ENCODE results near the gene OR8D4.
A peak's percentile ranks its signal among the peaks of the same experiment; 100 is the strongest.

The OR8D4 gene

GRCh38 chr11:123904932-123905331 is 3.0 kb downstream of the OR8D4 start:
- DNase-seq (ENCODE audit: low spot score), result no peak
- no CpG with 5 or more reads among the region's 3 CpGs for WGBS, 2 donors (ENCODE audit: extremely low coverage in 2 of 2, insufficient read length in 2 of 2, insufficient replicate concordance in 1 of 2)
- peaks cover 0 to 9% of the 10 kb centered on the region in 2 donors for H3K4me1 ChIP-seq (ENCODE audit: control insufficient read depth in 2 of 2, insufficient read depth in 1 of 2, low read depth in 1 of 2, low read length in 2 of 2)
- no peak overlapping the region for H2BK120ac ChIP-seq (ENCODE audit: low read depth, low read length)
- H3K27me3 ChIP-seq (ENCODE audit: control insufficient read depth in 3 of 3, insufficient read depth in 3 of 3, low read depth in 1 of 3, low read length in 3 of 3), result no peaks in the 10 kb centered on the region
- H3K36me3 ChIP-seq (replicated peaks in 1 of 2; ENCODE audit: control insufficient read depth in 2 of 2, insufficient read depth in 2 of 2, low read length in 2 of 2), result no peaks in the 10 kb centered on the region
- no peak overlapping the region for H3K14ac ChIP-seq (ENCODE audit: low read length)
- no peak overlapping the region for H3K4me2 ChIP-seq (ENCODE audit: insufficient read depth, low read length, poor library complexity, severe bottlenecking)
- H2BK5ac ChIP-seq (ENCODE audit: low read length), result no peak overlapping the region
- H2BK12ac ChIP-seq (ENCODE audit: low read length), result no peak overlapping the region
- no peak overlapping the region for H4K91ac ChIP-seq (ENCODE audit: low read depth, low read length, poor library complexity)
- no peaks in the 10 kb centered on the region for H3K9me3 ChIP-seq (replicated peaks in 1 of 2; ENCODE audit: control insufficient read depth in 2 of 2, insufficient read depth in 1 of 2, low read depth in 1 of 2, low read length in 2 of 2)
- no peak overlapping the region for H2BK15ac ChIP-seq (ENCODE audit: low read length)
- no peak overlapping the region for H3K4me3 ChIP-seq (ENCODE audit: low read length in 2 of 2)
- H3K18ac ChIP-seq (ENCODE audit: low read length), result no peak overlapping the region
- H4K8ac ChIP-seq (ENCODE audit: low read depth, low read length), result no peak overlapping the region
- H3K23ac ChIP-seq (ENCODE audit: low read depth, low read length, poor library complexity), result no peak overlapping the region
- no peak overlapping the region for H3K9ac ChIP-seq (ENCODE audit: low read depth, low read length, poor library complexity)
- H2AK5ac ChIP-seq (ENCODE audit: low read depth, low read length), result no peak overlapping the region
- H3K27ac ChIP-seq (replicated peaks; ENCODE audit: low read length), result no peak overlapping the region
- no peak overlapping the region for H3K4ac ChIP-seq (ENCODE audit: low read length)
- H3K79me1 ChIP-seq (ENCODE audit: low read depth, low read length), result no peaks in the 10 kb centered on the region
- H2AFZ ChIP-seq (ENCODE audit: low read length), result no peak overlapping the region

- Histone ChIP-seq H2BK12ac (ENCODE audit: low read length) (no peak overlapping the region), H3K18ac (ENCODE audit: low read length) (peak overlapping the region; percentile 24), H3K4me1 (ENCODE audit: control insufficient read depth in 2 of 2, insufficient read depth in 1 of 2, low read depth in 1 of 2, low read length in 2 of 2) (peaks cover 0 to 9% of the 10 kb centered on the region in 2 donors), H2AK5ac (ENCODE audit: low read depth, low read length) (no peak overlapping the region), H2AFZ (ENCODE audit: low read length) (no peak overlapping the region), H3K9me3 (replicated peaks in 1 of 2; ENCODE audit: control insufficient read depth in 2 of 2, insufficient read depth in 1 of 2, low read depth in 1 of 2, low read length in 2 of 2) (no peaks in the 10 kb centered on the region), H3K27ac (replicated peaks; ENCODE audit: low read length) (peak overlapping the region; percentile 83), H3K4me2 (ENCODE audit: insufficient read depth, low read length, poor library complexity, severe bottlenecking) (no peak overlapping the region), H2BK15ac (ENCODE audit: low read length) (no peak overlapping the region), H3K79me1 (ENCODE audit: low read depth, low read length) (no peaks in the 10 kb centered on the region), H4K8ac (ENCODE audit: low read depth, low read length) (no peak overlapping the region), H2BK5ac (ENCODE audit: low read length) (no peak overlapping the region), H2BK120ac (ENCODE audit: low read depth, low read length) (no peak overlapping the region), H4K91ac (ENCODE audit: low read depth, low read length, poor library complexity) (no peak overlapping the region), H3K36me3 (replicated peaks in 1 of 2; ENCODE audit: control insufficient read depth in 2 of 2, insufficient read depth in 2 of 2, low read length in 2 of 2) (no peaks in the 10 kb centered on the region), H3K9ac (ENCODE audit: low read depth, low read length, poor library complexity) (no peak overlapping the region), H3K4ac (ENCODE audit: low read length) (no peak overlapping the region), H3K23ac (ENCODE audit: low read depth, low read length, poor library complexity) (no peak overlapping the region), H3K14ac (ENCODE audit: low read length) (no peak overlapping the region), H3K27me3 (ENCODE audit: control insufficient read depth in 3 of 3, insufficient read depth in 3 of 3, low read depth in 1 of 3, low read length in 3 of 3) (no peaks in the 10 kb centered on the region), H3K4me3 (ENCODE audit: low read length in 2 of 2) (no peak overlapping the region)
- no peak for DNase-seq (ENCODE audit: low spot score)
- WGBS, 2 donors (ENCODE audit: extremely low coverage in 2 of 2, insufficient read length in 2 of 2, insufficient replicate concordance in 1 of 2), result no CpG with 5 or more reads among the region's 3 CpGs
These were observed 3.9 kb downstream of the OR8D4 start for GRCh38 chr11:123905826-123906225.

DNA sequence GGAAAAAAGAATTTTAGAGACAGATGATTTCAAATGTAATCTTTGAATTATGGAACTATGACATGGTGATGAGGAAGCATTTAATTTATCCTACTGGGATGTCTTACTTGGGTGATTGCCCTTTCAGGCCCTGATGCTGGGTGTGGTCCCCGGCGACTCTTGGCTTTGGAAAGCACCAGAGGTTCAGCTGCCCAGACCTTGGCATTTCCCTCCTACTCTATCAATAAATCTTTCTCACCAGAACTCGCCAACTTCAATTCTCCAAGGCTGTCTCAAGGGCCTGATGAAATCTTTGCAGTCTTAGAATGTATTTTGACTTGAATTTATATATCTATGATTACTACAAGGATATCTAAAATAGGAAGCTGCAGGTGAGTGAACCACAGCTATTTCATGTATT is 19.0 kb downstream of the OR8D4 start:
- no peak overlapping the region for H2BK120ac ChIP-seq (ENCODE audit: low read depth, low read length)
- no peak overlapping the region for H3K4me3 ChIP-seq (ENCODE audit: low read length in 2 of 2)
- no peak for DNase-seq (ENCODE audit: low spot score)
- no peaks in the 10 kb centered on the region for H3K36me3 ChIP-seq (replicated peaks in 1 of 2; ENCODE audit: control insufficient read depth in 2 of 2, insufficient read depth in 2 of 2, low read length in 2 of 2)
- H4K8ac ChIP-seq (ENCODE audit: low read depth, low read length), result no peak overlapping the region
- H3K18ac ChIP-seq (ENCODE audit: low read length), result no peak overlapping the region
- H3K4me2 ChIP-seq (ENCODE audit: insufficient read depth, low read length, poor library complexity, severe bottlenecking), result no peak overlapping the region
- no peak overlapping the region for H3K14ac ChIP-seq (ENCODE audit: low read length)
- H2AFZ ChIP-seq (ENCODE audit: low read length), result no peak overlapping the region
- H3K4me1 ChIP-seq (ENCODE audit: control insufficient read depth in 2 of 2, insufficient read depth in 1 of 2, low read depth in 1 of 2, low read length in 2 of 2), result no peaks in the 10 kb centered on the region
- WGBS, 2 donors (ENCODE audit: extremely low coverage in 2 of 2, insufficient read length in 2 of 2, insufficient replicate concordance in 1 of 2), result no CpG with 5 or more reads among the region's 3 CpGs
- no peaks in the 10 kb centered on the region for H3K79me1 ChIP-seq (ENCODE audit: low read depth, low read length)
- H3K23ac ChIP-seq (ENCODE audit: low read depth, low read length, poor library complexity), result no peak overlapping the region
- H3K27ac ChIP-seq (replicated peaks; ENCODE audit: low read length), result no peak overlapping the region
- no peak overlapping the region for H2BK5ac ChIP-seq (ENCODE audit: low read length)
- no peak overlapping the region for H3K4ac ChIP-seq (ENCODE audit: low read length)
- no peak overlapping the region for H2AK5ac ChIP-seq (ENCODE audit: low read depth, low read length)
- no peaks in the 10 kb centered on the region for H3K27me3 ChIP-seq (ENCODE audit: control insufficient read depth in 3 of 3, insufficient read depth in 3 of 3, low read depth in 1 of 3, low read length in 3 of 3)
- H3K9me3 ChIP-seq (replicated peaks in 1 of 2; ENCODE audit: control insufficient read depth in 2 of 2, insufficient read depth in 1 of 2, low read depth in 1 of 2, low read length in 2 of 2), result no peaks in the 10 kb centered on the region
- no peak overlapping the region for H4K91ac ChIP-seq (ENCODE audit: low read depth, low read length, poor library complexity)
- no peak overlapping the region for H2BK15ac ChIP-seq (ENCODE audit: low read length)
- H3K9ac ChIP-seq (ENCODE audit: low read depth, low read length, poor library complexity), result no peak overlapping the region
- no peak overlapping the region for H2BK12ac ChIP-seq (ENCODE audit: low read length)

DNA sequence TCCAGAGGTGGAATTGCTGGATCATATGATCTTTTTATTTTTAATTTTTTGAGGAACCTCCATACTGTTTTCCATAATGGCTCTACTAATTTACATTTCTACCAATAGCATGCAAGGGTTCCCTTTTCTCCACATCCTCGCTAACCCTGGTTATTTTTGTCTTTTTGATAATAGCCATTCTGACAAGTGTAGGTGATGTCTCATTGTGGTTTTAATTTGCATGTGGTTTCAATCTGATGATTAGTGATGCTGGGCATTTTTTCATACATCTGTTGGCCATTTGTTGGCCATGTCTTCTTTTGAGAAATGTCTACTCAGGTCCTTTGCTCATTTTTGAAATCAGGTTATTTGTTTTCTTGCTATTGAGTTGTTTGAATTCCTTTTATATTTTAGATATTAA is 22.1 kb downstream of the OR8D4 start:
- Histone ChIP-seq H3K4me3 (ENCODE audit: low read length in 2 of 2) (no peak overlapping the region), H3K9ac (ENCODE audit: low read depth, low read length, poor library complexity) (no peak overlapping the region), H3K23ac (ENCODE audit: low read depth, low read length, poor library complexity) (no peak overlapping the region), H3K36me3 (replicated peaks in 1 of 2; ENCODE audit: control insufficient read depth in 2 of 2, insufficient read depth in 2 of 2, low read length in 2 of 2) (no peaks in the 10 kb centered on the region), H4K91ac (ENCODE audit: low read depth, low read length, poor library complexity) (no peak overlapping the region), H3K9me3 (replicated peaks in 1 of 2; ENCODE audit: control insufficient read depth in 2 of 2, insufficient read depth in 1 of 2, low read depth in 1 of 2, low read length in 2 of 2) (no peaks in the 10 kb centered on the region), H4K8ac (ENCODE audit: low read depth, low read length) (no peak overlapping the region), H3K27ac (replicated peaks; ENCODE audit: low read length) (no peak overlapping the region), H2BK5ac (ENCODE audit: low read length) (no peak overlapping the region), H2AFZ (ENCODE audit: low read length) (no peak overlapping the region), H2BK15ac (ENCODE audit: low read length) (no peak overlapping the region), H3K4me2 (ENCODE audit: insufficient read depth, low read length, poor library complexity, severe bottlenecking) (no peak overlapping the region), H3K4me1 (ENCODE audit: control insufficient read depth in 2 of 2, insufficient read depth in 1 of 2, low read depth in 1 of 2, low read length in 2 of 2) (no peaks in the 10 kb centered on the region), H3K27me3 (ENCODE audit: control insufficient read depth in 3 of 3, insufficient read depth in 3 of 3, low read depth in 1 of 3, low read length in 3 of 3) (no peaks in the 10 kb centered on the region), H3K14ac (ENCODE audit: low read length) (no peak overlapping the region), H2BK12ac (ENCODE audit: low read length) (no peak overlapping the region), H3K18ac (ENCODE audit: low read length) (no peak overlapping the region), H3K79me1 (ENCODE audit: low read depth, low read length) (no peaks in the 10 kb centered on the region), H2BK120ac (ENCODE audit: low read depth, low read length) (no peak overlapping the region), H2AK5ac (ENCODE audit: low read depth, low read length) (no peak overlapping the region), H3K4ac (ENCODE audit: low read length) (no peak overlapping the region)
- no peak for DNase-seq (ENCODE audit: low spot score)
- no CpG with 5 or more reads among the region's 1 CpG for WGBS, 2 donors (ENCODE audit: extremely low coverage in 2 of 2, insufficient read length in 2 of 2, insufficient replicate concordance in 1 of 2)

Data from neuronal stem cell (in vitro differentiated cells).